ENCODE measurements around the gene C16orf54. TPM values are rescaled to one million over a fixed set of nuclear protein-coding genes. Genes with fewer than 3 reads are reported as not detected.
A peak's percentile ranks its signal among the peaks of the same experiment; 100 is the strongest.
"Not testable (repeated sequence)": the region's sequence is repeated elsewhere in the genome, so short reads cannot be mapped to it uniquely, and the experiment has no call there.

The C16orf54 gene
- total RNA-seq, 1 donor from 2014 or later, result 2.1 TPM

DNA sequence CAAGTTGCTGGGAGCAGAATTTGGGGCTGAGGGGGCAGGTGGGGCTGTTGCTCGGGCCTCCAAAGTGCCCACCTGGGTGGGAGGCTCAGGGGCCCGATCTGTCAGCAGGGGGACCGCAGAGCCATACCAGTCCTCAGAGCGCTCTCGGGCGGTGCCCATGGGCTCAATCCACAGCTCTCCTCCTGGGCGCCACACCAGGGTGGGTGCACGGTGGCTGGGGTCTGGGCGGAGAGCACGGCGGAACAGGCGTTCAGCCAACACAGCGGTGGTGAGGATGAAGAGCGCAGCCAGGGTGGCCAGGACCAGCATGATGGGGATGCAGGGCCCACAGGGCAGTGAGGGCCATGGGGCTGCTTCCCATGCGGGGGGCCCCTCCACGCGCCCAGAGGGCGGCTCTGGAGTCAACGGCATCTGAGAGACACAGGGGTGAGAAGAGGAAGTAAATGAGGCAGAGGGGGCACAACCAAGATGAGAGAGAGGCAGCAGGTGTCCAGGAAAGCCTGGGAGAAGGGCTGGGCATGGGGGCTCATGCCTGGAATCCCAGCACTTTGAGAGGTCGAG, 1.2 kb downstream of the C16orf54 start:
- Mint-ChIP-seq H3K4me3 (no peak overlapping the region), H3K4me1 (ENCODE audit: unreplicated experiment) (no peaks in the 10 kb centered on the region), H3K36me3 (no peaks in the 10 kb centered on the region), H3K27me3 (peaks cover 3% of the 10 kb centered on the region), H3K9me3 (no peaks in the 10 kb centered on the region), H3K27ac (no peak overlapping the region)
- no peak for DNase-seq (ENCODE audit: extremely low spot score, unreplicated experiment)
- TF ChIP-seq CTCF (conservative IDR thresholded peaks at IDR 0.05), result no peak

DNA sequence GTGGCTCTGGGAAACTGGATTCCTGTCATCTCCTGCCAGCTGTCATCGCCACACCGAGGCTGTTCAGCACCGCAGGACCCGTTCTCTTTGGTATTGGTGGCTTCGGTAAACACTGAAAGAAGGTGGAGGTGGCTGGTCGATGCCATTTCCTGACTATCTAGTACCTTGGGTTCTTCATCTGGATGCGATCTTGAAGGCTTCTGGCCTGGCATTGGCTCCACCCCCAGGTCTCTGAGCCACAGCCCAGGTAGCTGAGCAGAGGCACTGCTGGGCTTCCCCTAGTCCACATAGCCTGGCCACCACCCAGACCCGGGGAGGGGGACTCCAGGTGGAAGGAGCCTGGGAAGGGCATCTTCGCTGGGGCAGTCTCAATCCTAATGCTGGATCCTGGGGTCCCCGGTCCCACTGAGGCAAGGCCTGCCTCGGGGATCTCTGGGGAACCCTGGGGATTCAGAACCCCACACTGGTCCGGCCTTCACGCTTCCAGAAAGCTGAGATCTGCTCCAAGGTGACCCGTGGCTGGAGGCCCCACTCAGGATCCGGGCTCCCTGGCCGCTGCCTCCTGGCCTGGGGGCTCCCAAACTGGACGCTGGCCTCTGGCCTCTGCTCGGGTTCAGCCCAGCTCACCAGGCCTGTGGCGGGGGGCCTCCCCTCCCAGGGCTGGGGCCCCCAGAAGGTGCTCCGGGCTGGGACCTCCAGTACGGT, 1.8 kb downstream of the C16orf54 start:
- Mint-ChIP-seq H3K27me3 (peaks cover 3% of the 10 kb centered on the region), H3K27ac (no peak overlapping the region), H3K4me1 (ENCODE audit: unreplicated experiment) (no peaks in the 10 kb centered on the region), H3K36me3 (no peaks in the 10 kb centered on the region), H3K9me3 (no peaks in the 10 kb centered on the region), H3K4me3 (no peak overlapping the region)
- no peak for TF ChIP-seq CTCF (conservative IDR thresholded peaks at IDR 0.05)
- DNase-seq (ENCODE audit: extremely low spot score, unreplicated experiment), result no peak

DNA sequence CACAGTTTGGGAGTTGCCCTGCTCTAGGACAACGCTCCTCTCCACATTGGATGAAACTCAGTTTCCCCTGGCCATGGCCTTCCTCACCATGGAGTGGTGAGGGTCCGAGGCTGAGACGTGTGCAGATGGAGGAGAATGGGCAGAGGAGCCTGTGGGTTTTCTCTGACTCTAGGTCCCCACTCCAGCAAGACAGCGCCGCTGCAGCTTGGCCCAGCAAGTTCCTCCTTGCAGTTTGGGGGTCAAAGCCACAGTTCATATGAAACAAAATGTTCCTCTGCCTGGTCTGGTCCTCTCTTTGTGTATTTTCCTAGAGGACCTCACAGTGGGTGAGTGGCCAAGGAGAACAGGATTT, 2.3 kb downstream of the C16orf54 start:
- Mint-ChIP-seq H3K9me3 (no peaks in the 10 kb centered on the region), H3K36me3 (no peaks in the 10 kb centered on the region), H3K27me3 (peaks cover 3% of the 10 kb centered on the region), H3K27ac (no peak overlapping the region), H3K4me1 (ENCODE audit: unreplicated experiment) (no peaks in the 10 kb centered on the region), H3K4me3 (no peak overlapping the region)
- no peak for DNase-seq (ENCODE audit: extremely low spot score, unreplicated experiment)
- TF ChIP-seq CTCF (conservative IDR thresholded peaks at IDR 0.05), result no peak

- Mint-ChIP-seq H3K4me3 (no peak overlapping the region), H3K4me1 (ENCODE audit: unreplicated experiment) (no peaks in the 10 kb centered on the region), H3K27ac (no peak overlapping the region), H3K36me3 (no peaks in the 10 kb centered on the region), H3K9me3 (no peaks in the 10 kb centered on the region), H3K27me3 (peaks cover 3% of the 10 kb centered on the region)
- TF ChIP-seq CTCF (conservative IDR thresholded peaks at IDR 0.05), result no peak
- no peak for DNase-seq (ENCODE audit: extremely low spot score, unreplicated experiment)
Measured at GRCh38 chr16:29742683-29743275, 3.0 kb downstream of the C16orf54 start.

DNA sequence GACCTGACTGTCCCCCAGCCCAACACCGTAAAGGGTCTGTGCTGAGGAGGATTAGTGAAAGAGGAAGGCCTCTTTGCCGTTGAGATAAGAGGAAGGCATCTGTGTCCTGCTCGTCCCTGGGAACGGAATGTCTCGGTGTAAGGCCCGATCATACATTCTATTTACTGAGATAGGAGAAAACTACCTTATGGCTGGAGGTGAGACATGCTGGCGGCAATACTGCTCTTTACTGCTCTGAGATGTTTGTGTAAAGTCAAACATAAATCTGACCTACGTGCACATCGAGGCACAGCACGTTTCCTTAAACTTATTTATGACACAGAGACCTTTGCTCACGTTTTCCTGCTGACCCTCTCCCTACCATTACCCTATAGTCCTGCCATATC, 5.2 kb downstream of the C16orf54 start:
- not testable (repeated sequence) for H3K27me3 Mint-ChIP-seq; H3K4me1 Mint-ChIP-seq (ENCODE audit: unreplicated experiment); H3K4me3 Mint-ChIP-seq; H3K9me3 Mint-ChIP-seq; DNase-seq (ENCODE audit: extremely low spot score, unreplicated experiment); H3K36me3 Mint-ChIP-seq
- H3K27ac Mint-ChIP-seq, result peak overlapping the region; percentile 88

GRCh38 chr16:29739927-29740629, 5.7 kb downstream of the C16orf54 start:
- not testable (repeated sequence) for H3K36me3 Mint-ChIP-seq; H3K9me3 Mint-ChIP-seq; H3K4me3 Mint-ChIP-seq; DNase-seq (ENCODE audit: extremely low spot score, unreplicated experiment); H3K4me1 Mint-ChIP-seq (ENCODE audit: unreplicated experiment); H3K27me3 Mint-ChIP-seq
- peak overlapping the region; percentile 88 for H3K27ac Mint-ChIP-seq
